HTERT RPE-1 (cell line): ENCODE results near the gene ANAPC5.
"Not testable (repeated sequence)": the region's sequence is repeated elsewhere in the genome, so short reads cannot be mapped to it uniquely, and the experiment has no call there.

Experiments used
- in situ Hi-C: fragments of 300-500 bp; cut with MboI; formaldehyde crosslinking; loops from 4 replicates; pipeline ENCODE4 v1.14.3; 2020; ENCODE audit warnings: low sequenced_read_pairs

Gene ANAPC5

DNA sequence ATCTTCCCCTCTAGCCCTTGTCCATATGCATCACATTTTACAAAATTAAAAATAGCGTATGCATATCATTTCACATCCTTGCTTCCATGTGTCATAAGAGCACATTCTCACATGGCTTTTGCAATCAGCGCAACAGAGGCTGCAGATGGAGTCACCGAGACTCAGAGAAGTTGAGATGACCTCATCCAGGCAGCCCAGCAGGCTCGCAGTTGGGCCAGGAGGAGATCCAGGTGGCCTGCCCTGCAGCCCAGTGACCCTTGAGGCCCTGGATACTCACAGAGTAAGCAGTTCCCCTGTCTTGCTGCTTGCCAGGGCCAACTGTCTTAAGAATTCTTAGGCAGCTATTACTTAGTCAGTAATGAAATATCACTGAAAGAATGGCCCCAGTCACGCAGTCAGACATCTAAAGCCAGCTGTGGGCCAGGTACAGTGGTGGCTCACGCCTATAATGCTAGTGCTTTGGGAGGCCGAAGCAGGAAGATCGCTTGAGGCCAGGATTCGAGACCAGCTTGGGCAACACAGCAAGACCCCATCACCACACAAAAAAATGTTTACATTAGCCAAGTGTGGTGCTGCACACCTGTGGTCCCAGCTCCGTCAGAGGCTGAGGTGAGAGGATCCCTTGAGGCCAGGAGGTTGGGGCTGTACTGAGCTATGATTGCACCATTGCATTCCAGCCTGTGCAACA, 64.8 kb downstream of the ANAPC5 start:
- in situ Hi-C loops: no loop called here

- in situ Hi-C loops: no loop called here
These were observed 66.4 kb downstream of the ANAPC5 start for GRCh38 chr12:121285856-121286255.

- in situ Hi-C loops: no loop called here
These were observed 67.4 kb downstream of the ANAPC5 start for GRCh38 chr12:121284551-121285390.

DNA sequence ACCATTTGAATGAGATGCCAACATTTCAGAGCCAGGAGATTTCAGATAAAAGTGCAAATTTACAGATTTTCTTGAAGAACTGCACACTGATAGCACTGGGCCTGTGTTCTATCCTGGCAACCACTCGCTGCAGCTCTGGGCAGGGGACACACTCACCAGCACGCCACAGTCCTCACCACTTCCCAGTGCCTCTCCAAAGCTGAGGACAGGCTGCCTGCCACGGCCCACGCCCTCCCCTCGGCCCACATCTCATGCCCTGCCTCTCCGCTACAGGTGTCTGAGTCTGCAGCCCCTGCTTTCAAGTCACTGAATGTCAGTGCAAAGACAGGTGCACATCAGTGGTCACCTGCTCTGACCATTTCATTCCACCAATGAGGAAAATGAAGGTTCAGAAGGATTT, 68.4 kb downstream of the ANAPC5 start:
- in situ Hi-C loops: no loop called here

DNA sequence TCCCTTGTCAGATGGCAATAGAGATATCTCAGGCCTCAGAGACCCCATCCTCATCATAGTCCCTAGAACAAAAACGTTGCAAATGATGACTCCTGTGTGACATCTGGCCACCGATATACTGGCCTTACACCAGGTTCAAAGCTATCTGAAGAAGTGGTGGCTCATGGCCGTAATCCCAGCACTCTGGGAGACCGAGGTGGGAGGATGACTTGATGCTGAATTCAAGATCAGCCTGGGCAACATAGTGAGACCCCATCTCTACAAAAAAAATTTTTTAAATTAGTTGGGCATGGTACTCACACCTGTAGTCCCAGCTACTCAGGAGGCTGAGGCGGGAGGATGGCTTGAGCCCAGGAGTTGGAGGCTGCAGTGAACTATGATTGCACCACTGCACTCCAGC, 68.8 kb downstream of the ANAPC5 start:
- in situ Hi-C loops: no loop called here

DNA sequence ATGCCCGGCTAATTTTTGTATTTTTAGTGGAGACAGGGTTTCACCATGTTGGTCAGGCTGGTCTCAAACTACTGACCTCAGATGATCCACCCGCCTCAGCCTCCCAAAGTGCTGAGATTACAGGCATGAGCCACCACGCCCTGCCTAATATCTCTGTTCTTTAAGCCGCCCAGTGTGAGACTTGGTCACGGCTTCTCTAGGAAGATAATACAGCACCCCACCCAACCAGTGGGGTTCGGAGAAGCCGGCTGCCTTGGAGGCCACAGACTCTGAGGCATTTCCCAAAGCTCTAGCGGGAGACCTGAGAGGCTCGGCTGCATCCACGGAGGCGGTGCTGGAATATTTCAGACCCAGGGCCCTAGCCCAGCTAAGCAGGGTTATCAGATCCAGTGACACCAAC, 69.3 kb downstream of the ANAPC5 start:
- in situ Hi-C loops: not testable (repeated sequence)

DNA sequence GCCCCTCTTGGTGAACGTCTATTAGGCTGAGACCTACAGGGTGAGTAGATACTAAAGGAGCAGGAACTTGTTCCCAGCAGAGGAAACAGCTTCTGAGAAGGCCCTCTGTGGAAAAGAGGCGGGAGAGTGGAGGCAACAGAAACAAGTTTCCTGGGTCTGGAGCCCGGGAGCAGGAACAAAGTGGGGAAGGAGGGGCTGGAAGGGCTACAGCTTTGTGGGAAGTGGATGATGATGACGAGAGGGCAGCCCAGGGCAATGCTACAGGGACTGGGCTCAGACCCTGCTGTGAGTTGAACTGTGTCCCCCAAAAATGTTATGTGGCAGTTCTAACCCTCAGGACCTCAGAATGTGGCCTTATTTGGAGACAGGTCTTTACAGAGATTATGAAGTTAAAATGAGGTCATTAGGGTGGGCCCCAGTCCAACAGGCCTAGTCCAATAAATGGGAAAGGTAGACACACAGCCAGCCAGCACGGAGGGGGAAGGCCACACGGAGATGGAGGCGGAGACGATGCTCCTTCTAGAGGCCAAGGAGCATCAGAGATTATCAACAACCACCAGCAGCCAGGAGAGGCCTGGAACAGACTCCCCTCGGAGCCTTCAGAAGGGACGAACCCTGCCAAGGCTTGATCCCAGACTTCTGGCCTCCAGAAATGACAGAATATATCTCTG, 70.0 kb downstream of the ANAPC5 start:
- in situ Hi-C loops: no loop called here

DNA sequence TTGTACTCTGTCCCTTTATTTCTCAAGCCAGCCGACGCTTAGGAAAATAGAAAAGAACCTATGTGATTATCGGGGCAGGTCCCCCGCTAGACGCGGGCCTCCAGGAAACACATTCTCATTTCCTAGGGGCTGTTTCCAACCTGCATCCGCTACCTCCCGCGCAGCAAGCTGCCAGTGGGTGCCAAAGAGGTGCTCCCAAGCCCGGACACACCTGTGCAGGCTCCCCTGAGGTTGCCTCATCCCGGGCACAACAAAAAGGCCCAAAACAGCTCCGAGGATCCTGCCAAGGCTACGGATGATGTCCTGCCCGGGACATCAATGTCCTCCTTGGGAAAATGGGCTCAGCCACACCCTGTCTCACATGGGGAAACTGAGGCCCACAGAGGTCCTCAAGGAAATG, 71.1 kb downstream of the ANAPC5 start:
- in situ Hi-C loops: not testable (repeated sequence)

DNA sequence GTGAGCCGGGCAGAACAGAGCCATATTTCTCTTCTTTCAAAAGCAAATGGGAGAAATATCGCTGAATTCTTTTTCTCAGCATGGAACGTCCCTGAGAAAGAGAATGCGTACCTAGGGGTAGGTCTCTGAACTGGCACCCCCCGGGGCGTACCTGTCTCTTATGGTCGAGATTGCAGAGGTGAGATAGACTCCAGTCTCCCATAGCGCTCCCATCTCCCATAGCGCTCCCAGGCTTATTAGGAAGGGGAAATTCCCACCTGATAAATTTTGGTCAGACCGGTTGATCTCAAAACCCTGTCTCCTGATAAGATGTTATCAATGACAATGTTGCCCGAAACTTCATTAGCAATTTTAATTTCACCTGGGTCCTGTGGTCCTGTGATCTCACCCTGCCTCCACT, 71.7 kb downstream of the ANAPC5 start:
- in situ Hi-C loops: not testable (repeated sequence)

GRCh38 chr12:121279507-121279915, 72.7 kb downstream of the ANAPC5 start:
- in situ Hi-C loops: no loop called here

DNA sequence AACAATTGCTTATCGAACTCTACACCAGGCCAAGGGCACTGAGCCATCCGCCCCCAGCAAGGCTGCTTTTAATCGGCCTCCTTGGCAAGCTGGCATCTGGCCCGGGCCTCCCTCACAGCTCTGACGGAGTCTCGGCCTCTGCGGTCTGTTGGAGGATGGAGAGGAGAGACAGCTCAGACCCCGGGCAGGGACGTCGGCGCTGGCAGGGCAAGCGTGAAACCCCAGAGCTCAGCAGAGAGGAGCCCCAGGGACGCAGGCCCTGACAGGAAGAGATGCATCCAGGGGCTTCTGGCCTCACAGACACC, 73.2 kb downstream of the ANAPC5 start:
- in situ Hi-C loops: no loop called here

DNA sequence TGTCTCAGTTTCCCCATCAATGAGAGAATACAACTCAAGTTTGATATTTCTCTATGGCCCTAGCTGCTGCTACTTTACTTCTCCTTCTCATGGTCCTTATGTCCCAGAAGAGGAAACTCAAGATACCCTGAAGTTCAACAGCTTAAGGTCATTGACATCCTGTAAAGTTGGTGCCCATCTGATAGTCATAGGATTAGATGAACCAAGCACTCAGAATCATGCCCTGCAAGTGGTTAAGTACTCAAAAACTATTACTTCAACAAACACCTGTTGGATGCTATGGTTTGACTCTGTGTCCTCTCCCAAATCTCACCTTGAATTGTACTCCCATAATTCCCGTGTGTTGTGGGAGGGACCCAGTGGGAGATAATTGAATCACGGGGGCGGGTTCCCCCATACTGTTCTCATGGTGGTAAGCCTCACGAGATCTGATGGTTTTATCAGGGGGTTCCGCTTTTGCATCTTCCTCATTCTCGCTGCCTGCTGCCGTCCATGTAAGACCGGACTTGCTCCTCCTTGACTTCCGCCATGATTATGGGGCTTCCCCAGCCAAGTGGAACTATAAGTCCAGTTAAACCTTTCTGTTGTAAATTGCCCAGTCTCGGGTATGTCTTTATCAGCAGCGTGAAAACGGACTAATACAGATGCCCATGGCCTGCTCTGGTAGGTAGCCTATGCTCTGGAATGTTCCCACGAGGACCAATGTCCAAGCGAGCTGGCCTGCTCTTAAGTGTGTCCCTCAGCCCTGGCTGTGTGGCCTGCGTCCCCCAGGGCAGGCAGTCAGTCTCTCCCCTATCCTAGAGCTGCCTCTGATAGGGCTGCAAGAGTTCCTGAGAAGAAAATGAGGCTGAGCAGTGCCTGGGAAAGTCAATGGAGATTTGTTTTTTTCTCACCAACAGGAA, 73.8 kb downstream of the ANAPC5 start:
- in situ Hi-C loops: no loop called here

DNA sequence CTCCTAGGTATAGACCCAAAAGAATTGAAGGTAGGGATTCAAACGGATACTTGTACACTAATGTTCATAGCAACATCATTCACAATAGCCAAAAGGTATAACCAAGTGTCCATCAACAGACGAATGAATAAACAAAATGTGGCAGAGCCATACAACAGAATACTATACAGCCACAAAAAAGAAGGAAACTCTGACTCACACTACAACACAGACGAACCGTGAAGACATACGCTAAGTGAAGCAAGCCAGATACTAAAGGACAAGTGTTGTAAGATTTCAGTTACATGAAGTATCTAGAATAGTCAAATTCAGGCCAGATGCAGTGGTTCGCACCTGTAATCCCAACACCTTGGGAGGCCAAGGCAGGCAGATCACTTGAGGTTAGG, 74.8 kb downstream of the ANAPC5 start:
- in situ Hi-C loops: no loop called here

- in situ Hi-C loops: no loop called here
These were observed 78.0 kb downstream of the ANAPC5 start for GRCh38 chr12:121274036-121274763.

DNA sequence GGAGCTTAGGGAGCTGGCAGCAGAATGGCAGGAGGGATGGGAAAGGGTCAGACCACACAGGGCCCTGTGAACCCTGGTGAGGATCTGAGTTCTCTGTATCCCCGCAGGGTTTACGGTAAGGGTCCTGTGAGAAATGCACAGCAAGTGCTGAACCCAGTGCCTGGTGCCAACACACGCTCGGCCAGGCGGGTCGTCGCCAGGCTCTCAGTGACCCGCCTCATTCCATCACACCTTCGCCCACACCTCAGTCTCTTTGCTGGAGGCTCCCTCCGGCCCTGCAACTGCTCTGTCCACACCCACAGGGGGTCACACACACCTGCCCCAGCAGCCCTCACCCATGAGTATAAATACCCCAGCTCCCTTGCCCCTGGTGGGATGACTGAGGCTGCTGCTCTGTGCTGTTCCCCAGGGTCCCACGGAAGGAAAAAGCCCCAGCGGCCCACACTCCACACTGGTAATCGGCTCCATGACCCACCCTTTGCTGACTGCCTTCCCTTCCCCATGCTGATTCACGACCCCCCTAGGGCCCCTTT, 78.8 kb downstream of the ANAPC5 start:
- in situ Hi-C loops: no loop called here

DNA sequence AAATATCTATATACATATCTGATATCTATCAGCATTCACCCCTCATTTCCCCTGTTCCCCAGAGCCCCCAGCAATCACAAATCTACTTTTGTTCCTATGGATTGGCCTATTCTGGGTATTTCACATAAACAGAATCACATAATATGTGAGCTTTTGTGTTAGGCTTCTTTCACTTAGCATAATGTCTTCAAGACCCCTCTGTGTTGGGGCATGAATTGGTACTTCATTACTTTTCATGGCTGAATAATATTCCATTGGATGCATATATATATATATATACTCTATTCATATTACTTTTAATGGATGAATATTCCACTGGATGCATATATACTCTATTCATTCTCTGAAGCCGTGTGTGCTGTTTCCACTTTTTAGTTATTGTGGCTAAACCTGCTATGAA, 84.4 kb downstream of the ANAPC5 start:
- in situ Hi-C loops: no loop called here

GRCh38 chr12:121264951-121265515, 87.2 kb downstream of the ANAPC5 start:
- in situ Hi-C loops: no loop called here

- in situ Hi-C loops: no loop called here
These were observed 88.1 kb downstream of the ANAPC5 start for GRCh38 chr12:121264135-121264534.

GRCh38 chr12:121263206-121263935, 88.8 kb downstream of the ANAPC5 start:
- in situ Hi-C loops: no loop called here
